ENCODE data around the gene MAPK1. TPM values are rescaled to one million over a fixed set of nuclear protein-coding genes. Genes with fewer than 3 reads are reported as not detected.
"Not testable (repeated sequence)": the region's sequence is repeated elsewhere in the genome, so short reads cannot be mapped to it uniquely, and the experiment has no call there.

The MAPK1 gene
- total RNA-seq, 1 donor from 2014 or later = 44.4 TPM

GRCh38 chr22:21882754-21883333 is 15.4 kb upstream of the MAPK1 start:
- DNase-seq (ENCODE audit: low read depth in 2 of 2) = not testable (repeated sequence)

GRCh38 chr22:21881841-21882753 is 14.7 kb upstream of the MAPK1 start:
- no peak for DNase-seq (ENCODE audit: low read depth in 2 of 2)

GRCh38 chr22:21876486-21877176 is 9.2 kb upstream of the MAPK1 start:
- DNase-seq (ENCODE audit: low read depth in 2 of 2) = peak in 1 of 2 donors; percentile 31

- DNase-seq (ENCODE audit: low read depth in 2 of 2) = not testable (repeated sequence)
Observed at GRCh38 chr22:21874953-21875352, 7.5 kb upstream of the MAPK1 start.

- DNase-seq (ENCODE audit: low read depth in 2 of 2) = no peak
Observed at GRCh38 chr22:21873619-21874018, 6.2 kb upstream of the MAPK1 start.

GRCh38 chr22:21872741-21873140 is 5.3 kb upstream of the MAPK1 start:
- DNase-seq (ENCODE audit: low read depth in 2 of 2) = not testable (repeated sequence)

GRCh38 chr22:21868651-21869050 is 1.2 kb upstream of the MAPK1 start:
- DNase-seq (ENCODE audit: low read depth in 2 of 2) = no peak

- DNase-seq (ENCODE audit: low read depth in 2 of 2) = peak in 1 of 2 donors; percentile 48
Observed at GRCh38 chr22:21866833-21867527, 465 bp downstream of the MAPK1 start.

- peak; percentile 70 to 79 for DNase-seq (ENCODE audit: low read depth in 2 of 2)
Observed at GRCh38 chr22:21865041-21865440, 2.4 kb downstream of the MAPK1 start.

GRCh38 chr22:21862386-21863245 is 4.8 kb downstream of the MAPK1 start:
- no peak for DNase-seq (ENCODE audit: low read depth in 2 of 2)

- DNase-seq (ENCODE audit: low read depth in 2 of 2) = no peak
Observed at GRCh38 chr22:21861851-21862250, 5.6 kb downstream of the MAPK1 start.

GRCh38 chr22:21861264-21861848 is 6.1 kb downstream of the MAPK1 start:
- DNase-seq (ENCODE audit: low read depth in 2 of 2) = no peak

- DNase-seq (ENCODE audit: low read depth in 2 of 2) = no peak
Observed at GRCh38 chr22:21860491-21861039, 6.9 kb downstream of the MAPK1 start.

GRCh38 chr22:21858025-21858764 is 9.2 kb downstream of the MAPK1 start:
- DNase-seq (ENCODE audit: low read depth in 2 of 2) = peak in 1 of 2 donors; percentile 45

GRCh38 chr22:21857481-21857914 is 9.9 kb downstream of the MAPK1 start:
- DNase-seq (ENCODE audit: low read depth in 2 of 2) = peak; percentile 11 to 28

- no peak for DNase-seq (ENCODE audit: low read depth in 2 of 2)
Observed at GRCh38 chr22:21856868-21857267, 10.6 kb downstream of the MAPK1 start.

GRCh38 chr22:21856197-21856596 is 11.2 kb downstream of the MAPK1 start:
- no peak for DNase-seq (ENCODE audit: low read depth in 2 of 2)

GRCh38 chr22:21855676-21856075 is 11.8 kb downstream of the MAPK1 start:
- no peak for DNase-seq (ENCODE audit: low read depth in 2 of 2)

GRCh38 chr22:21850660-21851059 is 16.8 kb downstream of the MAPK1 start:
- DNase-seq (ENCODE audit: low read depth in 2 of 2) = no peak

Data from lung microvascular endothelial cell (primary cell).